Esophagus squamous epithelium (tissue), 5 donors: Measurements from ENCODE around the gene AMIGO2. TPM values are rescaled to one million over a fixed set of nuclear protein-coding genes. Genes with fewer than 3 reads are reported as not detected.
"Not testable (repeated sequence)": the region's sequence is repeated elsewhere in the genome, so short reads cannot be mapped to it uniquely, and the experiment has no call there.

Experiments
- DNase-seq: peaks from one replicate; lab custom pipeline; 2025; lab: John Stamatoyannopoulos, UW
- H3K27ac ChIP-seq, 4 donors: fragments of 200-600 bp; sonication (generic); one replicate each; pipeline ENCODE4 v1.5.1; 2016 to 2019; ENCODE audit warnings: mild to moderate bottlenecking in 1 of 4
- H3K27me3 ChIP-seq, 4 donors: fragments of 200-600 bp; sonication (generic); 1 replicate in 3 of 4; 2 replicates in 1 of 4; pipeline versions ENCODE4 v1.5.1 to v1.6.0; 2017 to 2021; ENCODE audit warnings: antibody characterized with exemption in 1 of 4
- H3K36me3 ChIP-seq, 3 donors: fragments of 200-600 bp; sonication (generic); one replicate each; pipeline ENCODE4 v1.5.1; 2016 to 2019
- H3K4me1 ChIP-seq, 3 donors: fragments of 200-600 bp; sonication (generic); one replicate each; pipeline ENCODE4 v1.5.1; 2017 to 2019
- H3K4me3 ChIP-seq, 4 donors: fragments of 200-600 bp; sonication (generic); 1 replicate in 3 of 4; 2 replicates in 1 of 4; pipeline ENCODE4 v1.5.1; 2016 to 2019; ENCODE audit warnings: mild to moderate bottlenecking in 2 of 4, moderate library complexity in 1 of 4
- H3K9me3 ChIP-seq, 3 donors: fragments of 200-600 bp; sonication (generic); one replicate each; pipeline ENCODE4 v1.5.1; 2016 to 2019
- CTCF ChIP-seq, 6 experiments: fragments of 450-650 bp in 4 of 6; fragments of 200-600 bp in 2 of 6; sonication (generic) in 2 of 6; IDR thresholded peaks; one replicate each; pipeline ENCODE4 v1.5.1; 2016 to 2019; ENCODE audit warnings: antibody characterized with exemption in 6 of 6, mild to moderate bottlenecking in 4 of 6, moderate library complexity in 4 of 6
- POLR2A ChIP-seq, 4 donors: fragments of 450-650 bp; IDR thresholded peaks; one replicate each; pipeline ENCODE4 v1.6.1; 2017; ENCODE audit warnings: antibody characterized with exemption in 4 of 4, mild to moderate bottlenecking in 4 of 4, moderate library complexity in 3 of 4
- WGBS, 2 donors: methylation state at CpG; one replicate each; pipeline ENCODE4 v1.1.5; 2018; 5-methylcytosine and 5-hydroxymethylcytosine counted together
- intact Hi-C: fragments of 100-400 bp; cut with DNase I; formaldehyde crosslinking; loops from one replicate; pipeline ENCODE4 v1.15.0; 2022
- total RNA-seq, 4 donors: library from RNA; depleted of rRNA; stranded (reverse); fragments of >200 nt; gene quantifications; one replicate each; pipeline ENCODE4 v1.1.0, GENCODE V29; 2016
- donor health status: DM: yes; HTN: yes; CAD: no.

Gene AMIGO2
- total RNA-seq, 4 donors from 2014 or later, result 1.6 to 4.8 (median 2.9) TPM

GRCh38 chr12:47121146-47121545 is 41.4 kb upstream of the AMIGO2 start:
- Histone ChIP-seq H3K36me3 (no peaks in the 10 kb centered on the region), H3K4me1 (no peaks in the 10 kb centered on the region)

GRCh38 chr12:47120736-47121135 is 41.0 kb upstream of the AMIGO2 start:
- H3K27me3 ChIP-seq, result no peaks in the 10 kb centered on the region
- WGBS, 2 donors, result 75 to 83% methylated on average over 3 of the region's 3 CpGs
- no peak overlapping the region for H3K27ac ChIP-seq
- no peak for DNase-seq
- no peak for TF ChIP-seq POLR2A (IDR thresholded peaks at IDR 0.05)
- no peak for TF ChIP-seq CTCF (IDR thresholded peaks at IDR 0.05)
- H3K36me3 ChIP-seq, result no peaks in the 10 kb centered on the region
- H3K9me3 ChIP-seq, result no peaks in the 10 kb centered on the region
- intact Hi-C loops, result no loop called here
- no peak overlapping the region for H3K4me3 ChIP-seq
- H3K4me1 ChIP-seq, result no peaks in the 10 kb centered on the region

More at GRCh38 chr12:47121146-47121545, 41.4 kb upstream of the AMIGO2 start:
- intact Hi-C loops, result no loop called here
- Histone ChIP-seq H3K27me3 (no peaks in the 10 kb centered on the region), H3K27ac (no peak overlapping the region), H3K9me3 (no peaks in the 10 kb centered on the region), H3K4me3 (no peak overlapping the region)
- no peak for DNase-seq
- TF ChIP-seq CTCF (IDR thresholded peaks at IDR 0.05), result no peak
- TF ChIP-seq POLR2A (IDR thresholded peaks at IDR 0.05), result no peak
- 46 to 53% methylated on average over 5 of the region's 5 CpGs for WGBS, 2 donors

GRCh38 chr12:47117305-47117704 is 37.5 kb upstream of the AMIGO2 start:
- peaks cover 0 to 13% (median 0%) of the 10 kb centered on the region in 3 donors for H3K4me1 ChIP-seq
- H3K4me3 ChIP-seq, DNase-seq, H3K27ac ChIP-seq, H3K36me3 ChIP-seq, H3K9me3 ChIP-seq, intact Hi-C loops, H3K27me3 ChIP-seq: not testable (repeated sequence)
- 87 to 100% methylated on average over 1 to 3 of the region's 3 CpGs for WGBS, 2 donors

- 64 to 75% methylated on average over 5 of the region's 5 CpGs for WGBS, 2 donors
Observed at GRCh38 chr12:47114481-47114892, 34.7 kb upstream of the AMIGO2 start.

GRCh38 chr12:47112679-47113078 is 32.9 kb upstream of the AMIGO2 start:
- no peak for DNase-seq
- no peaks in the 10 kb centered on the region for H3K27me3 ChIP-seq
- H3K9me3 ChIP-seq, result no peaks in the 10 kb centered on the region
- H3K4me1 ChIP-seq, result peaks cover 0 to 18% (median 0%) of the 10 kb centered on the region in 3 donors
- no peak for TF ChIP-seq CTCF (IDR thresholded peaks at IDR 0.05)
- TF ChIP-seq POLR2A (IDR thresholded peaks at IDR 0.05), result no peak
- H3K4me3 ChIP-seq, result no peak overlapping the region
- no peaks in the 10 kb centered on the region for H3K36me3 ChIP-seq
- intact Hi-C loops, result no loop called here
- no peak overlapping the region for H3K27ac ChIP-seq
- 23 to 44% methylated on average over 2 of the region's 2 CpGs for WGBS, 2 donors

More at GRCh38 chr12:47114481-47114892, 34.7 kb upstream of the AMIGO2 start:
- intact Hi-C loops, result no loop called here
- Histone ChIP-seq H3K27me3 (no peaks in the 10 kb centered on the region), H3K36me3 (no peaks in the 10 kb centered on the region), H3K9me3 (no peaks in the 10 kb centered on the region), H3K27ac (no peak overlapping the region), H3K4me3 (no peak overlapping the region), H3K4me1 (peaks cover 0 to 18% (median 0%) of the 10 kb centered on the region in 3 donors)
- DNase-seq, result no peak
- TF ChIP-seq CTCF (IDR thresholded peaks at IDR 0.05) (no peak), POLR2A (IDR thresholded peaks at IDR 0.05) (no peak)

- no peak for DNase-seq
- TF ChIP-seq CTCF (IDR thresholded peaks at IDR 0.05) (no peak), POLR2A (IDR thresholded peaks at IDR 0.05) (no peak)
- H3K27me3 ChIP-seq, result no peaks in the 10 kb centered on the region
- WGBS, 2 donors, result 87% methylated on average over 4 to 6 of the region's 6 CpGs
- no peaks in the 10 kb centered on the region for H3K36me3 ChIP-seq
- intact Hi-C loops, result no loop called here
- peaks cover 0 to 18% (median 0%) of the 10 kb centered on the region in 3 donors for H3K4me1 ChIP-seq
- H3K27ac ChIP-seq, result no peak overlapping the region
- no peaks in the 10 kb centered on the region for H3K9me3 ChIP-seq
- H3K4me3 ChIP-seq, result no peak overlapping the region
Observed at GRCh38 chr12:47111854-47112253, 32.1 kb upstream of the AMIGO2 start.
